K562 (cell line): ENCODE results near the gene ZNF862. TPM values are rescaled to one million over a fixed set of nuclear protein-coding genes. Genes with fewer than 3 reads are reported as not detected.

Experiments
- ARID3B ChIP-seq: fragments of 250-450 bp; sonication (Bioruptor Pico); IDR thresholded peaks from 2 replicates; pipeline ENCODE4 v1.4.0; 2020; ENCODE audit warnings: borderline replicate concordance
- CHD4 ChIP-seq: fragments of 200-600 bp; sonication (generic); IDR thresholded peaks from 3 replicates; pipeline ENCODE4 v1.6.1; 2012; ENCODE audit warnings: low read depth, mild to moderate bottlenecking, mixed read lengths, low read length, inconsistent platforms; ENCODE audit not compliant: insufficient read depth, insufficient replicate concordance, poor library complexity, severe bottlenecking
- DPF2 ChIP-seq: fragments of 450-650 bp; IDR thresholded peaks from 2 replicates; pipeline ENCODE4 v1.6.1; 2016
- E2F6 ChIP-seq, 2 experiments: IDR thresholded peaks; 2 replicates each; pipeline ENCODE4 v1.6.1; 2011; ENCODE audit warnings: borderline replicate concordance in 1 of 2, control low read depth in 1 of 2, low read depth in 1 of 2, low read length in 1 of 2, mild to moderate bottlenecking in 1 of 2, mixed read lengths in 1 of 2, moderate library complexity in 1 of 2; ENCODE audit not compliant: insufficient read depth in 1 of 2, insufficient read length in 1 of 2, poor library complexity in 1 of 2, severe bottlenecking in 1 of 2; ENCODE audit errors: extremely low read depth in 1 of 2
- FOXJ2 ChIP-seq: fragments of 200-800 bp; sonication (Bioruptor generic); IDR thresholded peaks from 2 replicates; pipeline ENCODE4 v1.6.1; 2016; ENCODE audit warnings: missing genetic modification characterization, missing compliant biosample characterization
- IRF2 ChIP-seq: sonication (generic); formaldehyde crosslinking; IDR thresholded peaks from 2 replicates; pipeline ENCODE4 v1.8.1; 2022; ENCODE audit warnings: mild to moderate bottlenecking, missing genetic modification reagents
- MAFF ChIP-seq: IDR thresholded peaks from 2 replicates; pipeline ENCODE4 v1.6.1; 2012; ENCODE audit warnings: low read length, improper control_type of control experiment
- MCM7 ChIP-seq, 2 experiments: fragments of 450-650 bp; IDR thresholded peaks; 2 replicates each; pipeline ENCODE4 v1.6.1; 2016 to 2018
- MLLT1 ChIP-seq, 2 experiments: fragments of 450-650 bp; IDR thresholded peaks; 2 replicates each; pipeline ENCODE4 v1.6.1; 2016
- NEUROD1 ChIP-seq: fragments of 150-350 bp; IDR thresholded peaks from 2 replicates; pipeline ENCODE4 v1.6.1; 2014; ENCODE audit warnings: borderline replicate concordance, low read length, low read depth; ENCODE audit not compliant: partially characterized antibody
- PRDM10 ChIP-seq: fragments of 450-650 bp; IDR thresholded peaks from 2 replicates; pipeline ENCODE4 v1.6.1; 2018; ENCODE audit not compliant: partially characterized antibody
- SREBF2 ChIP-seq: sonication (generic); formaldehyde crosslinking; IDR thresholded peaks from 2 replicates; pipeline ENCODE4 v1.4.0; 2020; ENCODE audit warnings: mild to moderate bottlenecking, missing genetic modification reagents
- ZNF253 ChIP-seq: fragments of 250-450 bp; sonication (Bioruptor Pico); conservative IDR thresholded peaks from 2 replicates; pipeline ENCODE4 v1.6.1; 2021; ENCODE audit warnings: mild to moderate bottlenecking
- ZNF282 ChIP-seq: sonication (generic); formaldehyde crosslinking; IDR thresholded peaks from 2 replicates; pipeline ENCODE4 v1.8.1; 2023; ENCODE audit warnings: missing genetic modification reagents
- ZNF408 ChIP-seq: fragments of 250-450 bp; sonication (Bioruptor Pico); IDR thresholded peaks from 2 replicates; pipeline ENCODE4 v1.4.0; 2020; ENCODE audit warnings: low read depth, mild to moderate bottlenecking, moderate library complexity
- polyA plus RNA-seq, 8 experiments: library from polyadenylated mRNA; depleted of rRNA in 4 of 8; stranded (reverse) in 5 of 8; unstranded in 3 of 8; fragments of >200 nt; fragmentation: Nextera tagmentation in 2 of 8; fragmentation: Illumina TruSeq in 1 of 8; extraction: Ambion mirVana in 2 of 8; extraction: Trizol in 1 of 8; gene quantifications; 2 replicates each; pipeline versions ENCODE4 v1.2.1 to v1.2.3, GENCODE V29; 2011 to 2014; ENCODE audit warnings: inconsistent platforms in 1 of 8, missing spikeins in 1 of 8
- total RNA-seq, 7 experiments: library from RNA; depleted of rRNA in 6 of 7; stranded (reverse); fragments of >200 nt in 6 of 7; fragmentation: Illumina TruSeq in 2 of 7; extraction: Trizol in 2 of 7; gene quantifications; 2 replicates each; pipeline versions ENCODE4 v1.2.1 to v1.2.3, GENCODE V29; 2011 to 2021; ENCODE audit warnings: low replicate concordance in 1 of 7

The ZNF862 gene
- total and polyA plus RNA-seq, 9 of the 15 experiments (the other 6 are each of a cell fraction or from before 2014, with no cell fraction given) = 1.1 to 3.9 (median 2.6) TPM

GRCh38 chr7:149873074-149873969 is 35.1 kb downstream of the ZNF862 start, which contains the start of gene ATP6V0E2 (continued):
- TF ChIP-seq E2F6 (IDR thresholded peaks at IDR 0.05; ENCODE audit: borderline replicate concordance in 1 of 2, extremely low read depth in 1 of 2, insufficient read depth in 1 of 2, insufficient read length in 1 of 2, low read depth in 1 of 2, low read length in 1 of 2, poor library complexity in 1 of 2, severe bottlenecking in 1 of 2) = peak; percentile 76 to 89
- peak; percentile 93 for TF ChIP-seq PRDM10
- no peak for TF ChIP-seq DPF2
- no peak for TF ChIP-seq MLLT1 (IDR thresholded peaks at IDR 0.05)
- no peak for TF ChIP-seq SREBF2
- TF ChIP-seq NEUROD1 = no peak
- TF ChIP-seq ARID3B (CRISPR knock-in tag) = no peak
- TF ChIP-seq IRF2 = no peak; the same call in 1 of the 2 replicates
- TF ChIP-seq FOXJ2 (tag) = peak; percentile 55; the same call in 1 of the 2 replicates
- TF ChIP-seq ZNF282 (CRISPR knock-in tag) = peak; percentile 81
- TF ChIP-seq ZNF253 = no peak
- no peak for TF ChIP-seq CHD4
- TF ChIP-seq MCM7 (IDR thresholded peaks at IDR 0.05) = no peak
- TF ChIP-seq MAFF = no peak
- no peak for TF ChIP-seq ZNF408 (CRISPR knock-in tag)
